T-helper 1 cell treated with Interleukin-12 subunit alpha and Interleukin-12 subunit beta and Interleukin-4 antibody, amounts not matched to agents 30 ng/mL and 1 ng/mL, for 36 hours (primary cell): ENCODE data around the gene SMG6. TPM values are rescaled to one million over a fixed set of nuclear protein-coding genes. Genes with fewer than 3 reads are reported as not detected.
"Not testable (repeated sequence)": the region's sequence is repeated elsewhere in the genome, so short reads cannot be mapped to it uniquely, and the experiment has no call there.

ENCODE experiments used
- intact Hi-C: fragments of 100-400 bp; cut with micrococcal nuclease; formaldehyde crosslinking; loops from one replicate; pipeline ENCODE4 v1.15.1; 2024
- total RNA-seq: library from RNA; stranded (reverse); gene quantifications from 2 replicates; pipeline ENCODE4 v1.2.3, GENCODE V29; 2022

SMG6 gene
- total RNA-seq, 1 donor from 2014 or later = 42.1 TPM

- intact Hi-C loops = no loop called here
Observed at GRCh38 chr17:2022647-2023240, 280.8 kb downstream of the SMG6 start.

GRCh38 chr17:2020721-2021120, 282.9 kb downstream of the SMG6 start:
- intact Hi-C loops = no loop called here

GRCh38 chr17:2019723-2020122, 283.9 kb downstream of the SMG6 start:
- intact Hi-C loops = no loop called here

- intact Hi-C loops = no loop called here
Observed at GRCh38 chr17:2018716-2019510, 284.7 kb downstream of the SMG6 start.

GRCh38 chr17:2017274-2017941, 286.2 kb downstream of the SMG6 start:
- intact Hi-C loops = no loop called here

- intact Hi-C loops = no loop called here
Observed at GRCh38 chr17:2016494-2016893, 287.1 kb downstream of the SMG6 start.

- intact Hi-C loops = no loop called here
Observed at GRCh38 chr17:2015314-2015713, 288.3 kb downstream of the SMG6 start.

- intact Hi-C loops = no loop called here
Observed at GRCh38 chr17:2013994-2014317, 289.6 kb downstream of the SMG6 start.

- intact Hi-C loops = not testable (repeated sequence)
Observed at GRCh38 chr17:2013220-2013993, 290.2 kb downstream of the SMG6 start.

- intact Hi-C loops = no loop called here
Observed at GRCh38 chr17:2012499-2012898, 291.1 kb downstream of the SMG6 start.

GRCh38 chr17:2011411-2012371, 291.9 kb downstream of the SMG6 start:
- intact Hi-C loops = no loop called here

Other genes starting within 250 kb of the SMG6 start
- gene HIC1, start 248.7 kb downstream of the SMG6 start, total RNA-seq = 101 and 105 TPM in 2 replicates
- gene SRR, start 165 bp upstream of the SMG6 start, total RNA-seq = 18.7 and 19.0 TPM in 2 replicates
- gene TSR1, start 32.7 kb upstream of the SMG6 start, total RNA-seq = 35.1 and 37.5 TPM in 2 replicates
- 63.0 and 66.4 TPM in 2 replicates for gene SGSM2, start 33.7 kb upstream of the SMG6 start, total RNA-seq
- 26.4 and 27.9 TPM in 2 replicates for gene MNT, start 97.3 kb upstream of the SMG6 start, total RNA-seq
- gene METTL16, start 208.1 kb upstream of the SMG6 start, total RNA-seq = 32.5 and 36.7 TPM in 2 replicates